HepG2 (cell line): Measurements from ENCODE around the gene LRRC17. TPM values are rescaled to one million over a fixed set of nuclear protein-coding genes. Genes with fewer than 3 reads are reported as not detected.
A peak's percentile ranks its signal among the peaks of the same experiment; 100 is the strongest.

Experiments
- DNMT1 ChIP-seq: sonication (generic); formaldehyde crosslinking; IDR thresholded peaks from 2 replicates; pipeline ENCODE4 v1.5.1; 2020; ENCODE audit warnings: mild to moderate bottlenecking, missing genetic modification reagents
- GABPA ChIP-seq, 2 experiments: IDR thresholded peaks; 2 replicates each; pipeline ENCODE4 v1.6.1; 2011 to 2016; ENCODE audit warnings: low read depth in 2 of 2, low read length in 1 of 2, missing biosample characterization in 1 of 2, missing genetic modification characterization in 1 of 2
- HDAC2 ChIP-seq: sonication (generic); formaldehyde crosslinking; IDR thresholded peaks from 2 replicates; pipeline ENCODE4 v1.4.0; 2020; ENCODE audit warnings: missing genetic modification reagents
- JUNB ChIP-seq: sonication (generic); formaldehyde crosslinking; IDR thresholded peaks from 2 replicates; pipeline ENCODE4 v1.8.0; 2022; ENCODE audit warnings: missing genetic modification reagents, mild to moderate bottlenecking, borderline replicate concordance
- MED13 ChIP-seq: sonication (generic); formaldehyde crosslinking; IDR thresholded peaks from 2 replicates; pipeline ENCODE4 v1.5.0; 2020; ENCODE audit warnings: missing genetic modification reagents
- RCOR2 ChIP-seq: IDR thresholded peaks from 2 replicates; pipeline ENCODE4 v1.6.1; 2016; ENCODE audit warnings: missing biosample characterization, missing genetic modification reagents
- SMAD3 ChIP-seq: sonication (generic); formaldehyde crosslinking; IDR thresholded peaks from 2 replicates; pipeline ENCODE4 v1.4.0; 2020; ENCODE audit warnings: missing genetic modification reagents
- ZFP82 ChIP-seq: sonication (generic); formaldehyde crosslinking; IDR thresholded peaks from 2 replicates; pipeline ENCODE4 v1.5.1; 2020; ENCODE audit warnings: mild to moderate bottlenecking, missing genetic modification reagents, borderline replicate concordance
- ZNF260 ChIP-seq: sonication (generic); formaldehyde crosslinking; IDR thresholded peaks from 2 replicates; pipeline ENCODE4 v1.4.0; 2020; ENCODE audit warnings: missing genetic modification reagents, low read depth, mild to moderate bottlenecking, borderline replicate concordance
- ZNF747 ChIP-seq: sonication (generic); formaldehyde crosslinking; IDR thresholded peaks from 2 replicates; pipeline ENCODE4 v1.8.1; 2023; ENCODE audit warnings: missing genetic modification reagents, mild to moderate bottlenecking, borderline replicate concordance
- ZNF891 ChIP-seq: sonication (generic); formaldehyde crosslinking; IDR thresholded peaks from 2 replicates; pipeline ENCODE4 v1.5.0; 2020; ENCODE audit warnings: mild to moderate bottlenecking, missing genetic modification reagents
- polyA plus RNA-seq, 8 experiments: library from polyadenylated mRNA; depleted of rRNA in 3 of 8; stranded (reverse) in 7 of 8; unstranded in 1 of 8; fragments of >200 nt; fragmentation: Illumina TruSeq in 4 of 8; extraction: Trizol in 4 of 8; gene quantifications; 2 replicates each; pipeline versions ENCODE4 v1.2.1 to v1.2.3, GENCODE V29; 2011 to 2016; ENCODE audit warnings: low read depth in 4 of 8, missing spikeins in 1 of 8, mixed read lengths in 1 of 8; ENCODE audit not compliant: insufficient read depth in 1 of 8
- total RNA-seq, 5 experiments: library from RNA; depleted of rRNA; stranded (reverse); fragments of >200 nt; fragmentation: Illumina TruSeq; extraction: Trizol; gene quantifications; 2 replicates each; pipeline ENCODE4 v1.2.3, GENCODE V29; 2016; ENCODE audit warnings: low read depth in 1 of 5
- TF ChIP-seq, protein P1 (sequence below): sonication (generic); formaldehyde crosslinking; IDR thresholded peaks from 2 replicates; pipeline ENCODE4 v1.4.0; 2020; ENCODE audit warnings: missing genetic modification reagents
- TF ChIP-seq, protein P2 (sequence below): sonication (generic); formaldehyde crosslinking; IDR thresholded peaks from 2 replicates; pipeline ENCODE4 v1.4.0; 2020; ENCODE audit warnings: mild to moderate bottlenecking, missing genetic modification reagents
- TF ChIP-seq, protein P3 (sequence below): sonication (generic); formaldehyde crosslinking; IDR thresholded peaks from 2 replicates; pipeline ENCODE4 v1.8.1; 2022; ENCODE audit warnings: low read depth, mild to moderate bottlenecking, missing genetic modification reagents
- TF ChIP-seq, protein P4 (sequence below): sonication (generic); formaldehyde crosslinking; IDR thresholded peaks from 2 replicates; pipeline ENCODE4 v1.4.0; 2020; ENCODE audit warnings: missing genetic modification reagents
- TF ChIP-seq, protein P5 (sequence below): sonication (generic); formaldehyde crosslinking; IDR thresholded peaks from 2 replicates; pipeline ENCODE4 v1.5.0; 2020; ENCODE audit warnings: missing genetic modification reagents

Gene LRRC17
- total and polyA plus RNA-seq, 2 of the 13 experiments (the other 11 are each of a cell fraction or from before 2014, with no cell fraction given): 0.20 to 0.66 TPM

DNA sequence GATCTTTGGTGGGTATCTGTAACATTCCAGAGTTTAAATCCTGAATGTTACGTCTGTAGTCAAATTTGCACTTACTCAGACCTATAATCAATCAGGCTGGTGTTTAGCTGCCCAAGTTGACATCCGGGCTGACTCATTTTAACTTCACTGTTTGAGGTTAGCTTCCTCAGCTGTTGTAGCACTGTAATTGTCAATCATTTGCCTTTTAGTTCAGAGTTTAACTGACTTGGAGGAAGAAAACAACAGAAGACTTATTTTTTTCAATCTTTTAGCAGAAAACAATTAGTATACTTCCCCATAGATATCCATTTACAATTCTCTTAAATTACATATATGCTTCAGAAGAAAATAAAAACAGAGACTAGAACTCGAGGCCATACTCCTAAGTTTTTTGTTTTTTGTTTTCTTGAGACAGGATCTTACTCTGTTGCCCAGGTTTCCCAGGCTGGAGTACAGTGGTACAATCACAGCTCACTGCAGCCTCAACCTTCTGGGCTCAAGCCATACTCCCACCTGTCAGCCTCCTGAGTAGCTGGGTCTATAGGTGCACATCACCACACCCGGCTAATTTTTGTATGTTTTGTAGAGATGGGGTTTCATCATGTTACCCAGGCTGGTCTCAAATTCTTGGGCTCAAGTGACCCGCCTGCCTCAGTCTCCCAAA is 38.5 kb upstream of the LRRC17 start (continued):
- TF ChIP-seq, protein P1, sequence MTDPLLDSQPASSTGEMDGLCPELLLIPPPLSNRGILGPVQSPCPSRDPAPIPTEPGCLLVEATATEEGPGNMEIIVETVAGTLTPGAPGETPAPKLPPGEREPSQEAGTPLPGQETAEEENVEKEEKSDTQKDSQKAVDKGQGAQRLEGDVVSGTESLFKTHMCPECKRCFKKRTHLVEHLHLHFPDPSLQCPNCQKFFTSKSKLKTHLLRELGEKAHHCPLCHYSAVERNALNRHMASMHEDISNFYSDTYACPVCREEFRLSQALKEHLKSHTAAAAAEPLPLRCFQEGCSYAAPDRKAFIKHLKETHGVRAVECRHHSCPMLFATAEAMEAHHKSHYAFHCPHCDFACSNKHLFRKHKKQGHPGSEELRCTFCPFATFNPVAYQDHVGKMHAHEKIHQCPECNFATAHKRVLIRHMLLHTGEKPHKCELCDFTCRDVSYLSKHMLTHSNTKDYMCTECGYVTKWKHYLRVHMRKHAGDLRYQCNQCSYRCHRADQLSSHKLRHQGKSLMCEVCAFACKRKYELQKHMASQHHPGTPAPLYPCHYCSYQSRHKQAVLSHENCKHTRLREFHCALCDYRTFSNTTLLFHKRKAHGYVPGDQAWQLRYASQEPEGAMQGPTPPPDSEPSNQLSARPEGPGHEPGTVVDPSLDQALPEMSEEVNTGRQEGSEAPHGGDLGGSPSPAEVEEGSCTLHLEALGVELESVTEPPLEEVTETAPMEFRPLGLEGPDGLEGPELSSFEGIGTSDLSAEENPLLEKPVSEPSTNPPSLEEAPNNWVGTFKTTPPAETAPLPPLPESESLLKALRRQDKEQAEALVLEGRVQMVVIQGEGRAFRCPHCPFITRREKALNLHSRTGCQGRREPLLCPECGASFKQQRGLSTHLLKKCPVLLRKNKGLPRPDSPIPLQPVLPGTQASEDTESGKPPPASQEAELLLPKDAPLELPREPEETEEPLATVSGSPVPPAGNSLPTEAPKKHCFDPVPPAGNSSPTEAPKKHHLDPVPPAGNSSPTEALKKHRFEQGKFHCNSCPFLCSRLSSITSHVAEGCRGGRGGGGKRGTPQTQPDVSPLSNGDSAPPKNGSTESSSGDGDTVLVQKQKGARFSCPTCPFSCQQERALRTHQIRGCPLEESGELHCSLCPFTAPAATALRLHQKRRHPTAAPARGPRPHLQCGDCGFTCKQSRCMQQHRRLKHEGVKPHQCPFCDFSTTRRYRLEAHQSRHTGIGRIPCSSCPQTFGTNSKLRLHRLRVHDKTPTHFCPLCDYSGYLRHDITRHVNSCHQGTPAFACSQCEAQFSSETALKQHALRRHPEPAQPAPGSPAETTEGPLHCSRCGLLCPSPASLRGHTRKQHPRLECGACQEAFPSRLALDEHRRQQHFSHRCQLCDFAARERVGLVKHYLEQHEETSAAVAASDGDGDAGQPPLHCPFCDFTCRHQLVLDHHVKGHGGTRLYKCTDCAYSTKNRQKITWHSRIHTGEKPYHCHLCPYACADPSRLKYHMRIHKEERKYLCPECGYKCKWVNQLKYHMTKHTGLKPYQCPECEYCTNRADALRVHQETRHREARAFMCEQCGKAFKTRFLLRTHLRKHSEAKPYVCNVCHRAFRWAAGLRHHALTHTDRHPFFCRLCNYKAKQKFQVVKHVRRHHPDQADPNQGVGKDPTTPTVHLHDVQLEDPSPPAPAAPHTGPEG (CRISPR knock-in tag): no peak
- TF ChIP-seq SMAD3 (CRISPR knock-in tag) (no peak), MED13 (CRISPR knock-in tag) (no peak), ZNF891 (CRISPR knock-in tag) (no peak), HDAC2 (CRISPR knock-in tag) (0 out of 2 replicates have a peak, but pooled peaks have one; percentile 18), JUNB (CRISPR knock-in tag) (0 out of 2 replicates have a peak, but pooled peaks have one; percentile 71), ZNF747 (CRISPR knock-in tag) (no peak), ZNF260 (CRISPR knock-in tag) (no peak), GABPA (IDR thresholded peaks at IDR 0.05; ENCODE audit: low read depth, low read length) (no peak), GABPA (CRISPR knock-in tag; IDR thresholded peaks at IDR 0.05; ENCODE audit: low read depth) (no peak), ZFP82 (CRISPR knock-in tag) (no peak), RCOR2 (CRISPR knock-in tag) (no peak), DNMT1 (CRISPR knock-in tag) (no peak)
- TF ChIP-seq, protein P2, sequence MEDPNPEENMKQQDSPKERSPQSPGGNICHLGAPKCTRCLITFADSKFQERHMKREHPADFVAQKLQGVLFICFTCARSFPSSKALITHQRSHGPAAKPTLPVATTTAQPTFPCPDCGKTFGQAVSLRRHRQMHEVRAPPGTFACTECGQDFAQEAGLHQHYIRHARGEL (CRISPR knock-in tag): no peak
- TF ChIP-seq, protein P3, sequence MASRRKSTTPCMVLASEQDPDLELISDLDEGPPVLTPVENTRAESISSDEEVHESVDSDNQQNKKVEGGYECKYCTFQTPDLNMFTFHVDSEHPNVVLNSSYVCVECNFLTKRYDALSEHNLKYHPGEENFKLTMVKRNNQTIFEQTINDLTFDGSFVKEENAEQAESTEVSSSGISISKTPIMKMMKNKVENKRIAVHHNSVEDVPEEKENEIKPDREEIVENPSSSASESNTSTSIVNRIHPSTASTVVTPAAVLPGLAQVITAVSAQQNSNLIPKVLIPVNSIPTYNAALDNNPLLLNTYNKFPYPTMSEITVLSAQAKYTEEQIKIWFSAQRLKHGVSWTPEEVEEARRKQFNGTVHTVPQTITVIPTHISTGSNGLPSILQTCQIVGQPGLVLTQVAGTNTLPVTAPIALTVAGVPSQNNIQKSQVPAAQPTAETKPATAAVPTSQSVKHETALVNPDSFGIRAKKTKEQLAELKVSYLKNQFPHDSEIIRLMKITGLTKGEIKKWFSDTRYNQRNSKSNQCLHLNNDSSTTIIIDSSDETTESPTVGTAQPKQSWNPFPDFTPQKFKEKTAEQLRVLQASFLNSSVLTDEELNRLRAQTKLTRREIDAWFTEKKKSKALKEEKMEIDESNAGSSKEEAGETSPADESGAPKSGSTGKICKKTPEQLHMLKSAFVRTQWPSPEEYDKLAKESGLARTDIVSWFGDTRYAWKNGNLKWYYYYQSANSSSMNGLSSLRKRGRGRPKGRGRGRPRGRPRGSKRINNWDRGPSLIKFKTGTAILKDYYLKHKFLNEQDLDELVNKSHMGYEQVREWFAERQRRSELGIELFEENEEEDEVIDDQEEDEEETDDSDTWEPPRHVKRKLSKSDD (CRISPR knock-in tag): no peak
- TF ChIP-seq, protein P4, sequence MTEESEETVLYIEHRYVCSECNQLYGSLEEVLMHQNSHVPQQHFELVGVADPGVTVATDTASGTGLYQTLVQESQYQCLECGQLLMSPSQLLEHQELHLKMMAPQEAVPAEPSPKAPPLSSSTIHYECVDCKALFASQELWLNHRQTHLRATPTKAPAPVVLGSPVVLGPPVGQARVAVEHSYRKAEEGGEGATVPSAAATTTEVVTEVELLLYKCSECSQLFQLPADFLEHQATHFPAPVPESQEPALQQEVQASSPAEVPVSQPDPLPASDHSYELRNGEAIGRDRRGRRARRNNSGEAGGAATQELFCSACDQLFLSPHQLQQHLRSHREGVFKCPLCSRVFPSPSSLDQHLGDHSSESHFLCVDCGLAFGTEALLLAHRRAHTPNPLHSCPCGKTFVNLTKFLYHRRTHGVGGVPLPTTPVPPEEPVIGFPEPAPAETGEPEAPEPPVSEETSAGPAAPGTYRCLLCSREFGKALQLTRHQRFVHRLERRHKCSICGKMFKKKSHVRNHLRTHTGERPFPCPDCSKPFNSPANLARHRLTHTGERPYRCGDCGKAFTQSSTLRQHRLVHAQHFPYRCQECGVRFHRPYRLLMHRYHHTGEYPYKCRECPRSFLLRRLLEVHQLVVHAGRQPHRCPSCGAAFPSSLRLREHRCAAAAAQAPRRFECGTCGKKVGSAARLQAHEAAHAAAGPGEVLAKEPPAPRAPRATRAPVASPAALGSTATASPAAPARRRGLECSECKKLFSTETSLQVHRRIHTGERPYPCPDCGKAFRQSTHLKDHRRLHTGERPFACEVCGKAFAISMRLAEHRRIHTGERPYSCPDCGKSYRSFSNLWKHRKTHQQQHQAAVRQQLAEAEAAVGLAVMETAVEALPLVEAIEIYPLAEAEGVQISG (CRISPR knock-in tag): no peak
- TF ChIP-seq, protein P5, sequence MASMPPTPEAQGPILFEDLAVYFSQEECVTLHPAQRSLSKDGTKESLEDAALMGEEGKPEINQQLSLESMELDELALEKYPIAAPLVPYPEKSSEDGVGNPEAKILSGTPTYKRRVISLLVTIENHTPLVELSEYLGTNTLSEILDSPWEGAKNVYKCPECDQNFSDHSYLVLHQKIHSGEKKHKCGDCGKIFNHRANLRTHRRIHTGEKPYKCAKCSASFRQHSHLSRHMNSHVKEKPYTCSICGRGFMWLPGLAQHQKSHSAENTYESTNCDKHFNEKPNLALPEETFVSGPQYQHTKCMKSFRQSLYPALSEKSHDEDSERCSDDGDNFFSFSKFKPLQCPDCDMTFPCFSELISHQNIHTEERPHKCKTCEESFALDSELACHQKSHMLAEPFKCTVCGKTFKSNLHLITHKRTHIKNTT: no peak
